Neural cell (in vitro differentiated cells): ENCODE measurements around the gene UCKL1. TPM values are rescaled to one million over a fixed set of nuclear protein-coding genes. Genes with fewer than 3 reads are reported as not detected.

Experiments used
- H2AFZ ChIP-seq: fragments of 200-600, 300-800 bp; sonication (generic), shearing (Covaris generic); 2 replicates; pipeline ENCODE4 v1.6.0; 2014; ENCODE audit warnings: low read depth, mild to moderate bottlenecking, antibody characterized with exemption, low read length, moderate library complexity
- H3F3A ChIP-seq: fragments of 200-600 bp; shearing (Covaris generic); 2 replicates; pipeline ENCODE4 v1.6.1; 2016; ENCODE audit warnings: mild to moderate bottlenecking, moderate library complexity, mixed read lengths, antibody characterized with exemption, low read length; ENCODE audit not compliant: insufficient read depth, poor library complexity, severe bottlenecking
- H3K27ac ChIP-seq: fragments of 200-600, 300-800 bp; sonication (generic), shearing (Covaris generic); 2 replicates; pipeline ENCODE4 v1.5.1; 2014; ENCODE audit warnings: mild to moderate bottlenecking, low read length, moderate library complexity
- H3K27me3 ChIP-seq: fragments of 300-800, 200-600 bp; sonication (generic), shearing (Covaris generic); 2 replicates; pipeline ENCODE4 v1.6.0; 2014; ENCODE audit warnings: mild to moderate bottlenecking, low read depth, low read length, moderate library complexity; ENCODE audit not compliant: insufficient read depth
- H3K36me3 ChIP-seq: fragments of 300-800, 200-600 bp; sonication (generic), shearing (Covaris generic); 2 replicates; pipeline ENCODE4 v1.5.1; 2014; ENCODE audit warnings: mild to moderate bottlenecking, antibody characterized with exemption, low read length, moderate library complexity; ENCODE audit not compliant: insufficient read depth
- H3K4me2 ChIP-seq: fragments of 300-800, 200-600 bp; sonication (generic), shearing (Covaris generic); 2 replicates; pipeline ENCODE4 v1.6.0; 2014; ENCODE audit warnings: mild to moderate bottlenecking, low read length
- H3K4me3 ChIP-seq: fragments of 300-800, 200-600 bp; sonication (generic), shearing (Covaris generic); 2 replicates; pipeline ENCODE4 v1.5.1; 2014; ENCODE audit warnings: mild to moderate bottlenecking, low read length, moderate library complexity
- H3K79me2 ChIP-seq: fragments of 200-600 bp; shearing (Covaris generic); replicated peaks from 2 replicates; pipeline ENCODE4 v1.6.0; 2014; ENCODE audit warnings: mild to moderate bottlenecking, low read length, moderate library complexity; ENCODE audit not compliant: insufficient read depth
- H3K9ac ChIP-seq: fragments of 300-800, 200-600 bp; sonication (generic), shearing (Covaris generic); 2 replicates; pipeline ENCODE4 v1.6.1; 2016; ENCODE audit warnings: mild to moderate bottlenecking, low read length, mixed read lengths
- H3K9me2 ChIP-seq: fragments of 200-600 bp; shearing (Covaris generic); 2 replicates; pipeline ENCODE4 v1.6.1; 2016; ENCODE audit warnings: mild to moderate bottlenecking, low read length, mixed read lengths; ENCODE audit not compliant: insufficient read depth
- H3K9me3 ChIP-seq: fragments of 200-600, 300-800 bp; sonication (generic), shearing (Covaris generic); 2 replicates; pipeline ENCODE4 v1.6.1; 2016; ENCODE audit warnings: mild to moderate bottlenecking, mixed run types, low read length, moderate library complexity, mixed read lengths
- H4K20me1 ChIP-seq: fragments of 200-600 bp; shearing (Covaris generic); 2 replicates; pipeline ENCODE4 v1.6.1; 2016; ENCODE audit warnings: mild to moderate bottlenecking, mixed run types; ENCODE audit not compliant: insufficient read depth
- CTCF ChIP-seq: fragments of 450-650 bp; IDR thresholded peaks from 2 replicates; pipeline ENCODE4 v1.5.1; 2014; ENCODE audit warnings: antibody characterized with exemption, mild to moderate bottlenecking, moderate library complexity; ENCODE audit not compliant: poor library complexity, severe bottlenecking
- EP300 ChIP-seq: fragments of 450-650 bp; conservative IDR thresholded peaks from 2 replicates; pipeline ENCODE4 v1.6.1; 2014; ENCODE audit warnings: antibody characterized with exemption, mild to moderate bottlenecking, moderate library complexity; ENCODE audit not compliant: poor library complexity, severe bottlenecking
- EZH2 ChIP-seq: fragments of 200-600, 300-800 bp; shearing (Covaris generic), sonication (generic); IDR thresholded peaks from 2 replicates; pipeline ENCODE4 v1.6.1; 2014; ENCODE audit warnings: antibody characterized with exemption, low read length, borderline replicate concordance, mild to moderate bottlenecking; ENCODE audit not compliant: insufficient read depth, poor library complexity, severe bottlenecking
- MXI1 ChIP-seq: fragments of 450-650 bp; conservative IDR thresholded peaks from 2 replicates; pipeline ENCODE4 v1.6.1; 2014; ENCODE audit warnings: antibody characterized with exemption, mild to moderate bottlenecking; ENCODE audit not compliant: poor library complexity, severe bottlenecking
- RAD21 ChIP-seq: fragments of 450-650 bp; conservative IDR thresholded peaks from 2 replicates; pipeline ENCODE4 v1.6.1; 2014; ENCODE audit warnings: antibody characterized with exemption, mild to moderate bottlenecking, moderate library complexity
- REST ChIP-seq: IDR thresholded peaks from 2 replicates; pipeline ENCODE4 v1.6.1; 2012; ENCODE audit warnings: borderline replicate concordance
- SMC3 ChIP-seq: fragments of 450-650 bp; conservative IDR thresholded peaks from 2 replicates; pipeline ENCODE4 v1.6.1; 2014; ENCODE audit warnings: antibody characterized with exemption, mild to moderate bottlenecking, moderate library complexity; ENCODE audit not compliant: poor library complexity
- TAF1 ChIP-seq: IDR thresholded peaks from 2 replicates; pipeline ENCODE4 v1.6.1; 2012; ENCODE audit warnings: low read depth
- polyA plus RNA-seq: library from polyadenylated mRNA; depleted of rRNA; stranded (reverse); fragments of >200 nt; gene quantifications from 2 replicates; pipeline ENCODE4 v1.2.3, GENCODE V29; 2014

UCKL1 gene
- polyA plus RNA-seq, 1 donor from 2014 or later: 58.9 TPM

DNA sequence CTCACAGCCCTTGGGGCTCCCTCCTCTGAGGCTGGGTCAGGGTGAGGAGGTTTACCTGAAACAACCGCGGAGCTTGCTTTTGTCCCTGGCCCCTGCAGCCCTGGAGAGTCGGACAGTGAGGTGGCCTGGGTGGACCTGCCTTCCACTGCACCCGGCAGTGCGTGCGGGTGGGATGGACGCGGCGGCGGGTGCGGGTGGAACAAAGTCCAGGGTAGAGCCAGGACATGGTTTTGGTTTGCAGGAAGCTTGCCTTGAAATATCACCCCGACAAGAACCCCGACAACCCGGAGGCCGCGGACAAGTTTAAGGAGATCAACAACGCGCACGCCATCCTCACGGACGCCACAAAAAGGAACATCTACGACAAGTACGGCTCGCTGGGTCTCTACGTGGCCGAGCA is 27.1 kb downstream of the UCKL1 start:
- Histone ChIP-seq H3K9me2 (no peaks in the 10 kb centered on the region), H4K20me1 (no peaks in the 10 kb centered on the region), H3K79me2 (no peaks in the 10 kb centered on the region), H2AFZ (no peak overlapping the region), H3K27me3 (no peaks in the 10 kb centered on the region), H3K36me3 (peaks cover 3% of the 10 kb centered on the region), H3K4me2 (no peak overlapping the region), H3K4me3 (no peak overlapping the region), H3K9ac (no peak overlapping the region), H3K27ac (no peak overlapping the region), H3F3A (no peaks in the 10 kb centered on the region), H3K9me3 (no peaks in the 10 kb centered on the region)
- TF ChIP-seq EZH2 (no peak), MXI1 (no peak), CTCF (no peak), TAF1 (no peak), EP300 (no peak)

GRCh38 chr20:63926298-63926697 is 29.9 kb downstream of the UCKL1 start:
- Histone ChIP-seq H2AFZ (no peak overlapping the region), H3F3A (no peaks in the 10 kb centered on the region), H3K4me2 (no peak overlapping the region), H3K9ac (no peak overlapping the region), H3K4me3 (no peak overlapping the region), H3K9me2 (no peaks in the 10 kb centered on the region), H3K27ac (no peak overlapping the region), H4K20me1 (no peaks in the 10 kb centered on the region), H3K36me3 (no peaks in the 10 kb centered on the region), H3K27me3 (no peaks in the 10 kb centered on the region), H3K9me3 (no peaks in the 10 kb centered on the region), H3K79me2 (no peaks in the 10 kb centered on the region)
- no peak for TF ChIP-seq SMC3

DNA sequence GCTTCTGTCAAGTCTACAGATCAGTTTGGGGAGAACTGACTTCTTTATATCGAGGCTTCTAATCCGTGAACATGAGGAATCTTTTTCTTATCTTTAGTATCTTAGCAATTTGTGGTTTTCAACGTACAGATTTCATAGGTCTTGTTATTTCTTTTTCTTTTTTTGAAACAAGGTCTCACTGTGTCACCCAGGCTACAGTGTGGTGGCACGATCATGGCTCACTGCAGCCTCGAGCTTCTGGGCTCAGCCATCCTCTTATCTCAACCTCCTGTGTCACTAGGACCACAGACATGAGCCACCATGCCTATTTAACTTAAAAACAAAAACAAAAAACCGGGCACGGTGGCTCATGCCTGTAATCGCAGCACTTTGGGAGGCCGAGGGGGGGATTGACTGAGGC is 32.0 kb downstream of the UCKL1 start:
- no peak for TF ChIP-seq RAD21
- no peak for TF ChIP-seq EP300
- no peaks in the 10 kb centered on the region for H4K20me1 ChIP-seq
- no peaks in the 10 kb centered on the region for H3K9me3 ChIP-seq
- H3K4me3 ChIP-seq: no peak overlapping the region
- H3K9me2 ChIP-seq: no peaks in the 10 kb centered on the region
- H3K27me3 ChIP-seq: no peaks in the 10 kb centered on the region
- H3K79me2 ChIP-seq: no peaks in the 10 kb centered on the region
- H3K9ac ChIP-seq: no peak overlapping the region
- no peaks in the 10 kb centered on the region for H3F3A ChIP-seq
- H3K4me2 ChIP-seq: no peak overlapping the region
- H3K36me3 ChIP-seq: no peaks in the 10 kb centered on the region
- H3K27ac ChIP-seq: no peak overlapping the region
- no peak overlapping the region for H2AFZ ChIP-seq

DNA sequence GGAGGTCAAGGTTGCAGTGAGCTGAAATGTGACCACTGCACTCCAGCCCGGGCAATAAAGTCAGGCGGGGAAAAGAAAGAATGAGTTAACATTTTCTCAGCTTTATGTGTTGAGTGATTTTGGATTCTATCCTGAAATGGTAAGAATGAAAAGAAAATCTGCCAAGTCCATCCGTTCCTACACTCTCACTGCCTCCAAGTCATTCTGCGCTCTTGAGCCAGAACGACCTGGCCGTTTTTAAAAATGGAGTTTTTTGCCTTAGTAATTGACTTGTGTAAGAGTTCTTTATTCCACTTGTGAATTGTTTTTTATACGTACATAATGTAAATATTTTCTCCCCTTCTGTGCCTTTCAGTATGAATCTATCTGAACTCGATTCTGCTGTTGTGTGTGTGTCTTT is 32.6 kb downstream of the UCKL1 start:
- Histone ChIP-seq H3K9ac (no peak overlapping the region), H3F3A (no peaks in the 10 kb centered on the region), H4K20me1 (no peaks in the 10 kb centered on the region), H3K9me2 (no peaks in the 10 kb centered on the region), H3K79me2 (no peaks in the 10 kb centered on the region), H3K36me3 (no peaks in the 10 kb centered on the region), H3K4me3 (no peak overlapping the region), H3K4me2 (no peak overlapping the region), H2AFZ (no peak overlapping the region), H3K9me3 (no peaks in the 10 kb centered on the region), H3K27ac (no peak overlapping the region), H3K27me3 (no peaks in the 10 kb centered on the region)
- TF ChIP-seq REST: no peak
- no peak for TF ChIP-seq TAF1
